Panc1 (cell line): ENCODE measurements around the gene POU2F1. TPM values are rescaled to one million over a fixed set of nuclear protein-coding genes. Genes with fewer than 3 reads are reported as not detected.

ENCODE experiments used
- ATAC-seq: fragments of 200-7000 bp; cut with Tn5 transposase; 2 replicates; pipeline ENCODE4 v1.9.1; 2020; ENCODE audit warnings: mild to moderate bottlenecking, moderate library complexity
- BruUV-seq: library from RNA; stranded (reverse); fragments of 400-500 nt; replicated peaks from 2 replicates; lab custom pipeline; 2021; lab: Mats Ljungman, UMichigan
- CTCF ChIA-PET: fragments of 300-600 bp; sonication (Branson Sonifier 250); formaldehyde crosslinking; loops from one replicate; lab custom pipeline; 2022; ENCODE audit warnings: antibody characterized with exemption; lab: Charles Lee
- POLR2A ChIA-PET: fragments of 300-600 bp; sonication (Branson Sonifier 250); formaldehyde crosslinking; loops from one replicate; lab custom pipeline; 2022; ENCODE audit warnings: antibody characterized with exemption; lab: Charles Lee
- DNase-seq: peaks from one replicate; pipeline ENCODE4 v3.0.0-alpha.2; 2010; ENCODE audit warnings: low read depth, low spot score
- H3K27ac ChIP-seq: 2 replicates; pipeline ENCODE4 v1.5.1; 2011; ENCODE audit warnings: mild to moderate bottlenecking, low read length, inconsistent platforms
- H3K27me3 ChIP-seq: fragments of 200-500 bp; sonication (Bioruptor generic); 2 replicates; pipeline ENCODE4 v1.6.0; 2014; ENCODE audit warnings: low read length, inconsistent platforms; ENCODE audit not compliant: control insufficient read depth, insufficient read depth
- H3K36me3 ChIP-seq: fragments of 200-500 bp; sonication (Bioruptor generic); 2 replicates; pipeline ENCODE4 v1.5.1; 2014; ENCODE audit warnings: inconsistent platforms, mild to moderate bottlenecking, low read length, moderate library complexity; ENCODE audit not compliant: control insufficient read depth, insufficient read depth
- H3K4me1 ChIP-seq: 2 replicates; pipeline ENCODE4 v1.5.1; 2011; ENCODE audit warnings: inconsistent platforms, mild to moderate bottlenecking, low read length, moderate library complexity; ENCODE audit not compliant: control insufficient read depth, insufficient read depth
- H3K4me3 ChIP-seq, 2 experiments: 2 replicates each; pipeline ENCODE4 v1.5.1; 2011 to 2012; ENCODE audit warnings: low read depth in 2 of 2, low read length in 2 of 2, mild to moderate bottlenecking in 2 of 2, inconsistent platforms in 1 of 2, moderate library complexity in 1 of 2
- H3K9me3 ChIP-seq: fragments of 200-500 bp; sonication (Bioruptor generic); 2 replicates; pipeline ENCODE4 v1.5.1; 2014; ENCODE audit warnings: low read depth, mild to moderate bottlenecking, inconsistent platforms, low read length, moderate library complexity; ENCODE audit not compliant: control insufficient read depth, insufficient read depth
- CTCF ChIP-seq: fragments of 450-650 bp; IDR thresholded peaks from 2 replicates; pipeline ENCODE4 v1.5.1; 2017; ENCODE audit warnings: mild to moderate bottlenecking
- POLR2AphosphoS5 ChIP-seq: IDR thresholded peaks from 2 replicates; pipeline ENCODE4 v1.6.1; 2012; ENCODE audit warnings: mild to moderate bottlenecking, low read depth, low read length, moderate library complexity
- SIN3A ChIP-seq: IDR thresholded peaks from 2 replicates; pipeline ENCODE4 v1.6.1; 2012; ENCODE audit warnings: low read depth, mild to moderate bottlenecking, low read length, moderate library complexity, borderline replicate concordance; ENCODE audit not compliant: insufficient read depth
- TCF7L2 ChIP-seq: IDR thresholded peaks from 2 replicates; pipeline ENCODE4 v1.6.1; 2011; ENCODE audit warnings: mild to moderate bottlenecking, low read depth, low read length, inconsistent platforms
- in situ Hi-C: cut with HindIII; loops from 2 replicates; pipeline ENCODE4 v1.10.0; 2016; ENCODE audit warnings: low sequenced_read_pairs, low pct_unique_long_range_greater_than_20kb
- intact Hi-C: fragments of 100-400 bp; cut with micrococcal nuclease; formaldehyde crosslinking; loops from one replicate; pipeline ENCODE4 v1.10.0; 2022; ENCODE audit not compliant: unreplicated experiment
- total RNA-seq: library from RNA; stranded (reverse); gene quantifications from one replicate; pipeline ENCODE4 v1.2.1, GENCODE V29; 2021; ENCODE audit not compliant: unreplicated experiment
- TF ChIP-seq, protein P1 (sequence below), 2 experiments: IDR thresholded peaks; 2 replicates each; pipeline ENCODE4 v1.6.1; 2011 to 2012; ENCODE audit warnings: low read depth in 2 of 2, control low read depth in 1 of 2, low read length in 1 of 2, mild to moderate bottlenecking in 1 of 2, moderate library complexity in 1 of 2; ENCODE audit not compliant: insufficient read depth in 1 of 2

Gene POU2F1
- total RNA-seq, 1 experiment from 2014 or later: 17.1 TPM

GRCh38 chr1:167304165-167304564 is 83.5 kb downstream of the POU2F1 start:
- H3K9me3 ChIP-seq: no peaks in the 10 kb centered on the region
- H3K27ac ChIP-seq: no peak overlapping the region
- no peak for ATAC-seq
- no peak overlapping the region for H3K4me3 ChIP-seq
- CTCF ChIA-PET: no interaction called here
- no peaks in the 10 kb centered on the region for H3K36me3 ChIP-seq
- DNase-seq: no peak
- POLR2A ChIA-PET: interaction anchor here (1.0 kb wide), 1 partner anchor 85 kb away, joined by 4 read pairs; no protein-coding TSS in a partner anchor
- no peaks in the 10 kb centered on the region for H3K27me3 ChIP-seq
- intact Hi-C loops (no loop called here), in situ Hi-C loops (no loop called here)
- 0 out of 2 replicates have a peak, but pooled peaks cover 4% of the 10 kb centered on the region for H3K4me1 ChIP-seq
- BruUV-seq: no TSS peak
- TF ChIP-seq TCF7L2 (no peak), POLR2AphosphoS5 (no peak), SIN3A (no peak), CTCF (no peak)
- TF ChIP-seq, protein P1, sequence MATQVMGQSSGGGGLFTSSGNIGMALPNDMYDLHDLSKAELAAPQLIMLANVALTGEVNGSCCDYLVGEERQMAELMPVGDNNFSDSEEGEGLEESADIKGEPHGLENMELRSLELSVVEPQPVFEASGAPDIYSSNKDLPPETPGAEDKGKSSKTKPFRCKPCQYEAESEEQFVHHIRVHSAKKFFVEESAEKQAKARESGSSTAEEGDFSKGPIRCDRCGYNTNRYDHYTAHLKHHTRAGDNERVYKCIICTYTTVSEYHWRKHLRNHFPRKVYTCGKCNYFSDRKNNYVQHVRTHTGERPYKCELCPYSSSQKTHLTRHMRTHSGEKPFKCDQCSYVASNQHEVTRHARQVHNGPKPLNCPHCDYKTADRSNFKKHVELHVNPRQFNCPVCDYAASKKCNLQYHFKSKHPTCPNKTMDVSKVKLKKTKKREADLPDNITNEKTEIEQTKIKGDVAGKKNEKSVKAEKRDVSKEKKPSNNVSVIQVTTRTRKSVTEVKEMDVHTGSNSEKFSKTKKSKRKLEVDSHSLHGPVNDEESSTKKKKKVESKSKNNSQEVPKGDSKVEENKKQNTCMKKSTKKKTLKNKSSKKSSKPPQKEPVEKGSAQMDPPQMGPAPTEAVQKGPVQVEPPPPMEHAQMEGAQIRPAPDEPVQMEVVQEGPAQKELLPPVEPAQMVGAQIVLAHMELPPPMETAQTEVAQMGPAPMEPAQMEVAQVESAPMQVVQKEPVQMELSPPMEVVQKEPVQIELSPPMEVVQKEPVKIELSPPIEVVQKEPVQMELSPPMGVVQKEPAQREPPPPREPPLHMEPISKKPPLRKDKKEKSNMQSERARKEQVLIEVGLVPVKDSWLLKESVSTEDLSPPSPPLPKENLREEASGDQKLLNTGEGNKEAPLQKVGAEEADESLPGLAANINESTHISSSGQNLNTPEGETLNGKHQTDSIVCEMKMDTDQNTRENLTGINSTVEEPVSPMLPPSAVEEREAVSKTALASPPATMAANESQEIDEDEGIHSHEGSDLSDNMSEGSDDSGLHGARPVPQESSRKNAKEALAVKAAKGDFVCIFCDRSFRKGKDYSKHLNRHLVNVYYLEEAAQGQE (IDR thresholded peaks at IDR 0.05; ENCODE audit: insufficient read depth in 1 of 2, low read depth in 2 of 2, low read length in 1 of 2): no peak

GRCh38 chr1:167305059-167305705 is 84.5 kb downstream of the POU2F1 start:
- Histone ChIP-seq H3K4me3 (no peak overlapping the region), H3K36me3 (no peaks in the 10 kb centered on the region), H3K27ac (no peak overlapping the region), H3K4me1 (0 out of 2 replicates have a peak, but pooled peaks cover 4% of the 10 kb centered on the region), H3K27me3 (no peaks in the 10 kb centered on the region), H3K9me3 (no peaks in the 10 kb centered on the region)
- ATAC-seq (no peak), DNase-seq (no peak)
- TF ChIP-seq, protein P1 (IDR thresholded peaks at IDR 0.05; ENCODE audit: insufficient read depth in 1 of 2, low read depth in 2 of 2, low read length in 1 of 2): no peak
- TF ChIP-seq POLR2AphosphoS5 (no peak), TCF7L2 (no peak), SIN3A (no peak), CTCF (no peak)
- no TSS peak for BruUV-seq
- in situ Hi-C loops (no loop called here), intact Hi-C loops (no loop called here)
- POLR2A ChIA-PET: no interaction called here
- CTCF ChIA-PET: no interaction called here
